ENCODE data around the gene STK16.
A peak's percentile ranks its signal among the peaks of the same experiment; 100 is the strongest.

STK16 gene

GRCh38 chr2:219289537-219290361 is 44.5 kb downstream of the STK16 start:
- DNase-seq = peak; percentile 93

- no peak for DNase-seq
Measured at GRCh38 chr2:219290381-219291171, 45.3 kb downstream of the STK16 start.

- DNase-seq = no peak
Measured at GRCh38 chr2:219291394-219291793, 46.1 kb downstream of the STK16 start.

GRCh38 chr2:219291910-219292490 is 46.7 kb downstream of the STK16 start:
- no peak for DNase-seq

GRCh38 chr2:219292616-219293015 is 47.3 kb downstream of the STK16 start:
- no peak for DNase-seq

- no peak for DNase-seq
Measured at GRCh38 chr2:219293736-219294231, 48.5 kb downstream of the STK16 start.

- peak; percentile 90 for DNase-seq
Measured at GRCh38 chr2:219294356-219295351, 49.4 kb downstream of the STK16 start.

GRCh38 chr2:219296142-219296541 is 50.9 kb downstream of the STK16 start:
- DNase-seq = no peak

- DNase-seq = no peak
Measured at GRCh38 chr2:219296631-219297391, 51.5 kb downstream of the STK16 start.

GRCh38 chr2:219297766-219298456 is 52.6 kb downstream of the STK16 start:
- DNase-seq = no peak

- DNase-seq = peak; percentile 91
Measured at GRCh38 chr2:219298759-219299371, 53.6 kb downstream of the STK16 start.

GRCh38 chr2:219299372-219299760 is 54.1 kb downstream of the STK16 start:
- no peak for DNase-seq

Data from femur (tissue), 1 donor.